Panc1 (cell line): ENCODE data around the gene HDLBP. TPM values are rescaled to one million over a fixed set of nuclear protein-coding genes. Genes with fewer than 3 reads are reported as not detected.

ENCODE experiments used
- ATAC-seq: fragments of 200-7000 bp; cut with Tn5 transposase; 2 replicates; pipeline ENCODE4 v1.9.1; 2020; ENCODE audit warnings: mild to moderate bottlenecking, moderate library complexity
- BruUV-seq: library from RNA; stranded (reverse); fragments of 400-500 nt; replicated peaks from 2 replicates; lab custom pipeline; 2021; lab: Mats Ljungman, UMichigan
- CTCF ChIA-PET: fragments of 300-600 bp; sonication (Branson Sonifier 250); formaldehyde crosslinking; loops from one replicate; lab custom pipeline; 2022; ENCODE audit warnings: antibody characterized with exemption; lab: Charles Lee
- POLR2A ChIA-PET: fragments of 300-600 bp; sonication (Branson Sonifier 250); formaldehyde crosslinking; loops from one replicate; lab custom pipeline; 2022; ENCODE audit warnings: antibody characterized with exemption; lab: Charles Lee
- DNase-seq: peaks from one replicate; pipeline ENCODE4 v3.0.0-alpha.2; 2010; ENCODE audit warnings: low read depth, low spot score
- H3K27ac ChIP-seq: 2 replicates; pipeline ENCODE4 v1.5.1; 2011; ENCODE audit warnings: mild to moderate bottlenecking, low read length, inconsistent platforms
- H3K27me3 ChIP-seq: fragments of 200-500 bp; sonication (Bioruptor generic); 2 replicates; pipeline ENCODE4 v1.6.0; 2014; ENCODE audit warnings: low read length, inconsistent platforms; ENCODE audit not compliant: control insufficient read depth, insufficient read depth
- H3K36me3 ChIP-seq: fragments of 200-500 bp; sonication (Bioruptor generic); 2 replicates; pipeline ENCODE4 v1.5.1; 2014; ENCODE audit warnings: inconsistent platforms, mild to moderate bottlenecking, low read length, moderate library complexity; ENCODE audit not compliant: control insufficient read depth, insufficient read depth
- H3K4me1 ChIP-seq: 2 replicates; pipeline ENCODE4 v1.5.1; 2011; ENCODE audit warnings: inconsistent platforms, mild to moderate bottlenecking, low read length, moderate library complexity; ENCODE audit not compliant: control insufficient read depth, insufficient read depth
- H3K4me3 ChIP-seq, 2 experiments: 2 replicates each; pipeline ENCODE4 v1.5.1; 2011 to 2012; ENCODE audit warnings: low read depth in 2 of 2, low read length in 2 of 2, mild to moderate bottlenecking in 2 of 2, inconsistent platforms in 1 of 2, moderate library complexity in 1 of 2
- H3K9me3 ChIP-seq: fragments of 200-500 bp; sonication (Bioruptor generic); 2 replicates; pipeline ENCODE4 v1.5.1; 2014; ENCODE audit warnings: low read depth, mild to moderate bottlenecking, inconsistent platforms, low read length, moderate library complexity; ENCODE audit not compliant: control insufficient read depth, insufficient read depth
- POLR2AphosphoS5 ChIP-seq: IDR thresholded peaks from 2 replicates; pipeline ENCODE4 v1.6.1; 2012; ENCODE audit warnings: mild to moderate bottlenecking, low read depth, low read length, moderate library complexity
- SIN3A ChIP-seq: IDR thresholded peaks from 2 replicates; pipeline ENCODE4 v1.6.1; 2012; ENCODE audit warnings: low read depth, mild to moderate bottlenecking, low read length, moderate library complexity, borderline replicate concordance; ENCODE audit not compliant: insufficient read depth
- TCF7L2 ChIP-seq: IDR thresholded peaks from 2 replicates; pipeline ENCODE4 v1.6.1; 2011; ENCODE audit warnings: mild to moderate bottlenecking, low read depth, low read length, inconsistent platforms
- in situ Hi-C: cut with HindIII; loops from 2 replicates; pipeline ENCODE4 v1.10.0; 2016; ENCODE audit warnings: low sequenced_read_pairs, low pct_unique_long_range_greater_than_20kb
- intact Hi-C: fragments of 100-400 bp; cut with micrococcal nuclease; formaldehyde crosslinking; loops from one replicate; pipeline ENCODE4 v1.10.0; 2022; ENCODE audit not compliant: unreplicated experiment
- total RNA-seq: library from RNA; stranded (reverse); gene quantifications from one replicate; pipeline ENCODE4 v1.2.1, GENCODE V29; 2021; ENCODE audit not compliant: unreplicated experiment
- TF ChIP-seq, protein P1 (sequence below): fragments of 450-650 bp; IDR thresholded peaks from 2 replicates; pipeline ENCODE4 v1.5.1; 2017; ENCODE audit warnings: mild to moderate bottlenecking
- TF ChIP-seq, protein P2 (sequence below), 2 experiments: IDR thresholded peaks; 2 replicates each; pipeline ENCODE4 v1.6.1; 2011 to 2012; ENCODE audit warnings: low read depth in 2 of 2, control low read depth in 1 of 2, low read length in 1 of 2, mild to moderate bottlenecking in 1 of 2, moderate library complexity in 1 of 2; ENCODE audit not compliant: insufficient read depth in 1 of 2

Gene HDLBP
- total RNA-seq, 1 experiment from 2014 or later, result 656 TPM

DNA sequence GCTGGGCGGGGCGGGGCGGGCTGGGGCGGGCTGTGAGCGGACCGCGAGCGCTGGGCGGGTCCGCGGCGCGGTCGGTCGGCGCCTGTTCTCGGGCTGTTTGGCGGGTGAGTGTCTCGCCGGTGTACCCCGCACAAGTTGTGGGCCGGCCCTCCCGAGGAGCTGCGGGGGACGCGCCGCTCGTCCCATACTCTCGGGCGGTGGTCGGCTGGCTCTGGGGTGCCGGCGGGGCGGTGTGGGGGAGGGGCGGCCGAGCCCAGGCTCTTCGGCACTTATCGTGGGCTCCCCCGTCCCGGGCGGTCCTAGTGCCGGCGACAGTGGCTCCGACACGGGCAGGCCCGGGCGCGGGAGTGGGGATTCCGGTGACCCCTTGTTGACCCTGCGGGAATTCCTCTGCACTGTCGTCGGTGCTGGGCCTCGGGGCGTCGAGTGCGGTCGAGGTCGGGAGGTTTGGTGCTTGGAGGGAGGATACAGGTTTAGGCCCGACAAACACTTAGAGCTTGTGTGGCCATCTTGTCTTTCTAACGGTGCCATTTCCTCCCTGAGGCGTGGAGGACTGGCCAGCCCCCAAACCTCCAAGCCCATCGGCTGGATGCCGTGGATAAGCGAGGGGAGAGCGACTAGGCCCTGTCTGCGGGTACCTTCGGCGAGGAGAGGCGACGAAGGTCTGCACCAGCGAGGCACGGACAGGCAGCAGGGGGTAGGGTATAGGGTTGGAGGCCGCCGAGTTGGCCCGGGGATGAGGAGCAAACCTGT is 583 bp upstream of the HDLBP start, which contains the start of gene SEPTIN2:
Gene SEPTIN2 (plus strand): TSS at position 47 of the 753 bp plus-strand sequence. CDS start 8,308 bp downstream, outside the sequence.
- ATAC-seq, result peak; percentile 64
- BruUV-seq, result no TSS peak
- CTCF ChIA-PET, result interaction anchor here (0.6 kb wide), 1 partner anchor 729 kb away, joined by 9 read pairs; no protein-coding TSS in a partner anchor
- in situ Hi-C loops, result no loop called here
- peaks cover 57% of the 10 kb centered on the region for H3K4me1 ChIP-seq
- H3K4me3 ChIP-seq, result peak within 1 kb of the TSS; percentile 88 to 99
- no peak for DNase-seq
- TF ChIP-seq, protein P1, sequence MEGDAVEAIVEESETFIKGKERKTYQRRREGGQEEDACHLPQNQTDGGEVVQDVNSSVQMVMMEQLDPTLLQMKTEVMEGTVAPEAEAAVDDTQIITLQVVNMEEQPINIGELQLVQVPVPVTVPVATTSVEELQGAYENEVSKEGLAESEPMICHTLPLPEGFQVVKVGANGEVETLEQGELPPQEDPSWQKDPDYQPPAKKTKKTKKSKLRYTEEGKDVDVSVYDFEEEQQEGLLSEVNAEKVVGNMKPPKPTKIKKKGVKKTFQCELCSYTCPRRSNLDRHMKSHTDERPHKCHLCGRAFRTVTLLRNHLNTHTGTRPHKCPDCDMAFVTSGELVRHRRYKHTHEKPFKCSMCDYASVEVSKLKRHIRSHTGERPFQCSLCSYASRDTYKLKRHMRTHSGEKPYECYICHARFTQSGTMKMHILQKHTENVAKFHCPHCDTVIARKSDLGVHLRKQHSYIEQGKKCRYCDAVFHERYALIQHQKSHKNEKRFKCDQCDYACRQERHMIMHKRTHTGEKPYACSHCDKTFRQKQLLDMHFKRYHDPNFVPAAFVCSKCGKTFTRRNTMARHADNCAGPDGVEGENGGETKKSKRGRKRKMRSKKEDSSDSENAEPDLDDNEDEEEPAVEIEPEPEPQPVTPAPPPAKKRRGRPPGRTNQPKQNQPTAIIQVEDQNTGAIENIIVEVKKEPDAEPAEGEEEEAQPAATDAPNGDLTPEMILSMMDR, result no peak
- no peak for TF ChIP-seq SIN3A
- TF ChIP-seq POLR2AphosphoS5, result no peak; the same call in none of the 2 replicates
- TF ChIP-seq, protein P2, sequence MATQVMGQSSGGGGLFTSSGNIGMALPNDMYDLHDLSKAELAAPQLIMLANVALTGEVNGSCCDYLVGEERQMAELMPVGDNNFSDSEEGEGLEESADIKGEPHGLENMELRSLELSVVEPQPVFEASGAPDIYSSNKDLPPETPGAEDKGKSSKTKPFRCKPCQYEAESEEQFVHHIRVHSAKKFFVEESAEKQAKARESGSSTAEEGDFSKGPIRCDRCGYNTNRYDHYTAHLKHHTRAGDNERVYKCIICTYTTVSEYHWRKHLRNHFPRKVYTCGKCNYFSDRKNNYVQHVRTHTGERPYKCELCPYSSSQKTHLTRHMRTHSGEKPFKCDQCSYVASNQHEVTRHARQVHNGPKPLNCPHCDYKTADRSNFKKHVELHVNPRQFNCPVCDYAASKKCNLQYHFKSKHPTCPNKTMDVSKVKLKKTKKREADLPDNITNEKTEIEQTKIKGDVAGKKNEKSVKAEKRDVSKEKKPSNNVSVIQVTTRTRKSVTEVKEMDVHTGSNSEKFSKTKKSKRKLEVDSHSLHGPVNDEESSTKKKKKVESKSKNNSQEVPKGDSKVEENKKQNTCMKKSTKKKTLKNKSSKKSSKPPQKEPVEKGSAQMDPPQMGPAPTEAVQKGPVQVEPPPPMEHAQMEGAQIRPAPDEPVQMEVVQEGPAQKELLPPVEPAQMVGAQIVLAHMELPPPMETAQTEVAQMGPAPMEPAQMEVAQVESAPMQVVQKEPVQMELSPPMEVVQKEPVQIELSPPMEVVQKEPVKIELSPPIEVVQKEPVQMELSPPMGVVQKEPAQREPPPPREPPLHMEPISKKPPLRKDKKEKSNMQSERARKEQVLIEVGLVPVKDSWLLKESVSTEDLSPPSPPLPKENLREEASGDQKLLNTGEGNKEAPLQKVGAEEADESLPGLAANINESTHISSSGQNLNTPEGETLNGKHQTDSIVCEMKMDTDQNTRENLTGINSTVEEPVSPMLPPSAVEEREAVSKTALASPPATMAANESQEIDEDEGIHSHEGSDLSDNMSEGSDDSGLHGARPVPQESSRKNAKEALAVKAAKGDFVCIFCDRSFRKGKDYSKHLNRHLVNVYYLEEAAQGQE (IDR thresholded peaks at IDR 0.05; ENCODE audit: insufficient read depth in 1 of 2, low read depth in 2 of 2, low read length in 1 of 2), result no peak
- no peak for TF ChIP-seq TCF7L2
- H3K9me3 ChIP-seq, result no peaks in the 10 kb centered on the region
- peaks cover 8% of the 10 kb centered on the region for H3K36me3 ChIP-seq
- POLR2A ChIA-PET, result interaction anchor here (0.6 to 1.2 kb wide), 2 partner anchors 22 to 41 kb away, joined by 4 to 8 read pairs; no protein-coding TSS in a partner anchor
- intact Hi-C loops, result no loop called here
- H3K27ac ChIP-seq, result peak within 1 kb of the TSS; percentile 99
- no peaks in the 10 kb centered on the region for H3K27me3 ChIP-seq

DNA sequence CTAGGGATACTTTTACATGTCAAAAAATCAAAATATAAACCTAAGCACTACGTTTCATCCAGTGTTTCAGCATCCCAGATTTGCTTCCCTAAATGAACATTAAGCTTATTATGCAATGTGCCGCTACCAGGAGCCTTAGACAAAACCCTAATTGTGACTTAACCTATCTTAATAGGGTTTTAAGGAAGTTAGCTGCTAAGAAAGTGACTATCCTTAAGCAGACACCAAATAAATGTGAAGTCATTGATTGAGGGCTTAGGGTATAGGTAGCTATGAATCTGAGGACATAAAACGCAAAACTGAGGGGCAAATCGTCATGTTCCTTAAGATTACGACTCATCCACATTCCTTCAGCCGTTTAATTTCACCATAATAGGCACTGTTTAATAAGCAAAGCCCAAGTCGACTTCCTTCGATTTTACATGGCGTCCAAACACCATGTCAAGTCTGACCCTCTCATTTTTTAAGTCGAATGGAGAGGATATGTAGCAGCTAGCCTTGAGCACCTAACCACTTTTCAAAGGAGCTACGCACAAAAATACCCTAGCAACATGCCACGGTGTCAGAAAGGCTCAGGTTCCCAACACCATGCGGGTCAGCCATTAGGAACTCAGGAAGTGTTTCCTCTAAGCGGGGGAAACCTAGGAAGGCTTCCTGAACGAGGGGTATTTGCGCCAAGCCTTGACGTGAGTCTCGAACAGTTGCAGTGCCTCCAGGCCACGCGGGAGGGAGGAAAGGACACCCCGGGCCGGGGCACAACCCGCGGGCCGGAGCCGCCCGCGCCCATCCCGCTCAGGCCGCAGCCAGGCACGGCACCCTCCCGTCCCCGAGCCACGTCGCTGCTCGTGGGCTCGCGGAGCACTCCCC is 1.0 kb downstream of the HDLBP start:
- DNase-seq, result no peak
- Histone ChIP-seq H3K27me3 (no peaks in the 10 kb centered on the region), H3K4me3 (peak overlapping the region; percentile 88 to 99), H3K9me3 (no peaks in the 10 kb centered on the region), H3K27ac (peak overlapping the region; percentile 99), H3K36me3 (peaks cover 8% of the 10 kb centered on the region), H3K4me1 (peaks cover 59% of the 10 kb centered on the region)
- intact Hi-C loops (no loop called here), in situ Hi-C loops (no loop called here)
- BruUV-seq, result no TSS peak
- CTCF ChIA-PET, result interaction anchor here (0.6 kb wide), 1 partner anchor 73 kb away, joined by 3 read pairs; no protein-coding TSS in a partner anchor
- TF ChIP-seq TCF7L2 (0 out of 2 replicates have a peak, but pooled peaks have one; percentile 18), POLR2AphosphoS5 (no peak), SIN3A (no peak)
- TF ChIP-seq, protein P1, result no peak
- TF ChIP-seq, protein P2 (IDR thresholded peaks at IDR 0.05; ENCODE audit: insufficient read depth in 1 of 2, low read depth in 2 of 2, low read length in 1 of 2), result no peak
- POLR2A ChIA-PET, result interaction anchor here (1.2 kb wide), 1 partner anchor 21 kb away, joined by 4 read pairs; no protein-coding TSS in a partner anchor
- ATAC-seq, result peak; percentile 31
